ENCODE measurements around the gene EHBP1. TPM values are rescaled to one million over a fixed set of nuclear protein-coding genes. Genes with fewer than 3 reads are reported as not detected.

Gene EHBP1
- total and polyA plus RNA-seq, 2 experiments from 2014 or later = 11.7 to 30.8 TPM

DNA sequence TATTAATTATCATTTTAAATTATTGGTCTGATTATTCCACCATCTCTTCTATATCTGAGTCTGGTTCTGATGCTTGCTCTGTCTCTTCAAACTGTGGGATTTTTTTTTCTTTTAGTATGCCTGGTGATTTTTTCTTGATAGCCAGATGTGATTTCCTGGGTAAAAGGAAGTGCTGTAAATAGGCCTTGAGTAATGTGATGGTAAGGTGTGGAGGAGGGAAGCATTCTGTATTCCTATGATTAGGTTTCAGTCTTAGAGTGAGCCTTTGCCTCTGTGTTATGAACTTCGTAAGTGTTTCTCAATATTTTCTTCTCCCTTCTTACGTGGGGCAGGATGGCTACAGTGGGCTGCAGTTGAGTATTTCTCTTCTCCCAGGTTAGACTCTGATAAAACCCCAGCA is 103.0 kb downstream of the EHBP1 start:
- TF ChIP-seq, protein P1, sequence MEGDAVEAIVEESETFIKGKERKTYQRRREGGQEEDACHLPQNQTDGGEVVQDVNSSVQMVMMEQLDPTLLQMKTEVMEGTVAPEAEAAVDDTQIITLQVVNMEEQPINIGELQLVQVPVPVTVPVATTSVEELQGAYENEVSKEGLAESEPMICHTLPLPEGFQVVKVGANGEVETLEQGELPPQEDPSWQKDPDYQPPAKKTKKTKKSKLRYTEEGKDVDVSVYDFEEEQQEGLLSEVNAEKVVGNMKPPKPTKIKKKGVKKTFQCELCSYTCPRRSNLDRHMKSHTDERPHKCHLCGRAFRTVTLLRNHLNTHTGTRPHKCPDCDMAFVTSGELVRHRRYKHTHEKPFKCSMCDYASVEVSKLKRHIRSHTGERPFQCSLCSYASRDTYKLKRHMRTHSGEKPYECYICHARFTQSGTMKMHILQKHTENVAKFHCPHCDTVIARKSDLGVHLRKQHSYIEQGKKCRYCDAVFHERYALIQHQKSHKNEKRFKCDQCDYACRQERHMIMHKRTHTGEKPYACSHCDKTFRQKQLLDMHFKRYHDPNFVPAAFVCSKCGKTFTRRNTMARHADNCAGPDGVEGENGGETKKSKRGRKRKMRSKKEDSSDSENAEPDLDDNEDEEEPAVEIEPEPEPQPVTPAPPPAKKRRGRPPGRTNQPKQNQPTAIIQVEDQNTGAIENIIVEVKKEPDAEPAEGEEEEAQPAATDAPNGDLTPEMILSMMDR (IDR thresholded peaks at IDR 0.05; ENCODE audit: low read depth, low read length) = no peak
- no peaks in the 10 kb centered on the region for H3K36me3 ChIP-seq
- no peak overlapping the region for H3K27ac ChIP-seq
- no peaks in the 10 kb centered on the region for H3K9me3 ChIP-seq (ENCODE audit: low read depth)
- no peaks in the 10 kb centered on the region for H3K27me3 ChIP-seq
- H3K4me1 ChIP-seq (ENCODE audit: low read depth) = no peaks in the 10 kb centered on the region
- DNase-seq (ENCODE audit: low read depth in 1 of 2, low spot score in 1 of 2) = no peak
- H3K4me3 ChIP-seq = no peak overlapping the region

DNA sequence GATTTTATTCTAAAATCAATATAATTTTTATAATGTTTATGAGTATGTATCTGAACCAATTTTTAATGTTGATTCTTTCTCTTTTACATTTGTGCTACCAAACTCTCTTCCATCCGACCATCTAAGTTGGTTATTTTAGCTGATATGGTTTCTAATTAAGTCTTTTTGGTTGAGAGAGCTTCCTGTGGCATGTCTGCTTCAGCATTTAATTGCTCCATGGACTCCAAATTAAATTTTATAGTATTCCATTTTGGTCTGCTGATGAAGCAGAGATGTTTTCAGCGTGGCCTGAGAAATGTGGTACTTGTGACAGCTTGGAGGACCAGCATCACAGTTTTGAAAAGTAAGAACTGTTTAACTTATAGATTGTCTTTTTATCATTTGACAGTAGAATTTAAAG is 105.6 kb downstream of the EHBP1 start:
- H3K9me3 ChIP-seq (ENCODE audit: low read depth) = no peaks in the 10 kb centered on the region
- H3K27ac ChIP-seq = no peak overlapping the region
- no peaks in the 10 kb centered on the region for H3K4me1 ChIP-seq (ENCODE audit: low read depth)
- H3K4me3 ChIP-seq = no peak overlapping the region
- no peak for DNase-seq (ENCODE audit: low read depth in 1 of 2, low spot score in 1 of 2)
- no peaks in the 10 kb centered on the region for H3K27me3 ChIP-seq
- H3K36me3 ChIP-seq = no peaks in the 10 kb centered on the region
- TF ChIP-seq, protein P1 (IDR thresholded peaks at IDR 0.05; ENCODE audit: low read depth, low read length) = no peak

DNA sequence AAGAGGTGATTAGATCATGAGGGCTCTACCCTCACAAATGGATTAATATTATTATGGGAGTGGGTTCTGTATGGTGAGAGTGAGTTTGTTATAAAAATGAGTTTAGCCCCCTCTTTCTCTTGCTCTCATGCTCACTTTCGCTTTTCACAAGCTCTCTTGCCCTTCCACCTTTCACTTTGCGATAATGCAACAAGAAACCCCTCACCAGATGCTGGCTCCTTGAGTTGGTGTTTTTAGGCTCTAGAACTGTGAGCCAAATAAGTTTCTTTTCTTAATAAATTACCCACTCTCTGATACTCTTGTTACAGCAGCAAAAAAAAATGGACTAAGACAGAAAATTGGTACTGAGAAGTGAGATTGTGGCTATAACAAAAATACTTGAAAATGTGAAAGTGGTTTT is 106.5 kb downstream of the EHBP1 start:
- H3K27ac ChIP-seq = no peak overlapping the region
- H3K27me3 ChIP-seq = no peaks in the 10 kb centered on the region
- TF ChIP-seq, protein P1 (IDR thresholded peaks at IDR 0.05; ENCODE audit: low read depth, low read length) = no peak
- H3K4me3 ChIP-seq = no peak overlapping the region
- no peaks in the 10 kb centered on the region for H3K9me3 ChIP-seq (ENCODE audit: low read depth)
- no peaks in the 10 kb centered on the region for H3K4me1 ChIP-seq (ENCODE audit: low read depth)
- H3K36me3 ChIP-seq = no peaks in the 10 kb centered on the region
- no peak for DNase-seq (ENCODE audit: low read depth in 1 of 2, low spot score in 1 of 2)

DNA sequence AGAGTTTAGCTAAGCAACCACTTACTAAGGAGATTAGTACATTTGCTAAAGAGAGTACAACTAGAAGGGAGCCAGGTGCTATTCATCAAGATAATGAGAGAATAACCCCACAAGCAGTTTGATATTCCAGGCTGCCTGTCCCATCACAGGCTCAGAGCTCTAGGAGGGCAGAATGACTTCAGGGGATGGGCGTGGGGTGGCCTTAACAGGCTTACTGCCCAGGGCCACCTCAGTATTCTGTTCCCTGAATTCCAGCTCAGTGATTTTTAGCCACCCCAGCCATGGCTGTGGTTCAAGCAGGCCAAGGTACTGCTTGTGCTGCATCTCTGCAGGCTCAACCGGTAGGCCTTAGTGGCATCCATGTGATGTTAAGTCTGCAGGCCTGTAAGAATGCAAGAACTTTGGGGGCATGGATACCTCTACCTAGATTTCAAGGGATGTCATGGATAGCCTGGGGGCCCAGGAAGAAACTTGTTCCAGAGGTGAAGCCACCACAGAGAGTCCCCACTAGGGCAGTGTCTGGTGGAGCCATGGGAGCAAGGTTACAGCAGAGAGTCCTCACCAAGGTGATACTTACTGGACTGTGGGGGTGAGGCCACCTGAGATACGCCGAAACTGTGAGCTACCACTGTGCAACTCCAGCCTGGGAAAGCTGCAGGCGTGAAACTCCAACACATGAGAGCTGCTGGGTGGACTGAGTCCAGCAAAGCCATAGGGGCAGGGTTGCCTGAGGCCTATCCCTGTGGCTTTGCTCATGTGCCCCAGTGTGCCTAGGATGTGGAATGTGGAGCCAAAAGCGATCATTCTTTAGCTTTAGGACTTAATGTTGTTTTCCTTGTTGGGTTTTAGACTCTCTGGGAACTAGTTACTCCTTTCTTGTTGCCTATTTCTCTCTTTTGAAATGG is 107.7 kb downstream of the EHBP1 start:
- Histone ChIP-seq H3K36me3 (no peaks in the 10 kb centered on the region), H3K9me3 (ENCODE audit: low read depth) (no peaks in the 10 kb centered on the region), H3K27me3 (no peaks in the 10 kb centered on the region), H3K4me3 (no peak overlapping the region), H3K27ac (no peak overlapping the region), H3K4me1 (ENCODE audit: low read depth) (no peaks in the 10 kb centered on the region)
- TF ChIP-seq, protein P1 (IDR thresholded peaks at IDR 0.05; ENCODE audit: low read depth, low read length) = no peak
- no peak for DNase-seq (ENCODE audit: low read depth in 1 of 2, low spot score in 1 of 2)

DNA sequence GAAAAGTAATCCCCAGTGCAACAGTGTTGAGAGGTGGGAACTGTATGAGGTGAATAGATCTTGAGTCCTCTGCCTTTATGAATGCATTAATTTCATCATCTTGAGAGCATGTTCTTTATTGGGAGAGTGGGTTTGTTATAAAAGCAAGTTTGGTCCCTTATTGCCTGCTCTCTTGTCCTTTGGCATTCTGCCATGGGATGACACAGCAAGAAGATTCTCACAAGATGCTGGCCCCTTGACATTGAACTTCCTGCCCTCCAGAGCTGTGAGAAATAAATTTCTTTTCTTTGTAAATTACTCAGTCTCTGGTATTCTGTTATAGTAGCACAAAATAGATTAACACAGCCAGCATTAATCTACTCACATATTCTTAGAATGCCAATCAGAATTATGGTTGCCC is 108.6 kb downstream of the EHBP1 start:
- no peaks in the 10 kb centered on the region for H3K9me3 ChIP-seq (ENCODE audit: low read depth)
- no peak overlapping the region for H3K27ac ChIP-seq
- H3K4me3 ChIP-seq = no peak overlapping the region
- H3K36me3 ChIP-seq = no peaks in the 10 kb centered on the region
- DNase-seq (ENCODE audit: low read depth in 1 of 2, low spot score in 1 of 2) = peak in 1 of 2 donors; percentile 46
- H3K4me1 ChIP-seq (ENCODE audit: low read depth) = no peaks in the 10 kb centered on the region
- H3K27me3 ChIP-seq = no peaks in the 10 kb centered on the region
- TF ChIP-seq, protein P1 (IDR thresholded peaks at IDR 0.05; ENCODE audit: low read depth, low read length) = no peak
